Activated CD8-positive, alpha-beta memory T cell treated with anti-CD3 and anti-CD28 coated beads for 1 hour (primary cell): ENCODE results near the gene RCOR2.
A peak's percentile ranks its signal among the peaks of the same experiment; 100 is the strongest.
"Not testable (repeated sequence)": the region's sequence is repeated elsewhere in the genome, so short reads cannot be mapped to it uniquely, and the experiment has no call there.

Experiments used
- DNase-seq, 2 donors: peaks; one replicate each; pipeline ENCODE4 v3.0.0-alpha.2; 2020; ENCODE audit warnings: low read depth in 1 of 2; ENCODE audit errors: extremely low read depth in 1 of 2

The RCOR2 gene

DNA sequence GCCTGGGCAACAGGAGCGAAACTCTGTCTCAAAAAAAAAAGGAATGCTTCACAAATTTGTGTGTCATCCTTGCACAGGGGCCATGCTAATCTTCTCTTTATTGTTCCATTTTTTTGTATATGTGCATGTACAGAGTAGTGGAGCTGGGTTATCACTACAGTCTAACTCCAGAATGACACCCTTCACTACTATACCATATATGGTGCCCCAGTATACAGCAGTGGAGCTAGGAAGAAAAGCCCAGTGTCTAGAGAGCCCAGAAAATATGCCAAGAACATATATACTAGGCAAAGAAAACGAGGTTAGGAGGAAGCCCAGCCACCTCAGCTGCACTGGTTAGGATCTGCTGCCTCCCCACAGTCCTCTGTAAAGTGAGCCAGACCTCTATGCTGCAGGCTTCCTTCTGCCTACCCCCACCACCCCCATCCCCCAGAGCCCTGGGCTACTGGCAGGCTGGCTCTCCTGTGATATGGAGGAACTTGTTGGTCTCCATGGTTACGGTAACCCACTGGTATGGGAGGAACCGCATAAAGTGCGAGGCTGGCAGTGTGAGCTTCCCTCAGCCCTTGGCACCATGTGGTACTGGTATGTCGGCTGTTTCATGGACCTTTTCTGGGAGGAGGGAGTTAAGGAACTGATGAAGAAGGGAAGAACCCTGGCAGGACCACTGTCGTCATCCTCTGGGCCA is 34.3 kb downstream of the RCOR2 start:
- no peak for DNase-seq

- no peak for DNase-seq
Measured at GRCh38 chr11:63880403-63880790, 36.6 kb downstream of the RCOR2 start.

- no peak for DNase-seq
Measured at GRCh38 chr11:63879598-63880402, 37.2 kb downstream of the RCOR2 start.

DNA sequence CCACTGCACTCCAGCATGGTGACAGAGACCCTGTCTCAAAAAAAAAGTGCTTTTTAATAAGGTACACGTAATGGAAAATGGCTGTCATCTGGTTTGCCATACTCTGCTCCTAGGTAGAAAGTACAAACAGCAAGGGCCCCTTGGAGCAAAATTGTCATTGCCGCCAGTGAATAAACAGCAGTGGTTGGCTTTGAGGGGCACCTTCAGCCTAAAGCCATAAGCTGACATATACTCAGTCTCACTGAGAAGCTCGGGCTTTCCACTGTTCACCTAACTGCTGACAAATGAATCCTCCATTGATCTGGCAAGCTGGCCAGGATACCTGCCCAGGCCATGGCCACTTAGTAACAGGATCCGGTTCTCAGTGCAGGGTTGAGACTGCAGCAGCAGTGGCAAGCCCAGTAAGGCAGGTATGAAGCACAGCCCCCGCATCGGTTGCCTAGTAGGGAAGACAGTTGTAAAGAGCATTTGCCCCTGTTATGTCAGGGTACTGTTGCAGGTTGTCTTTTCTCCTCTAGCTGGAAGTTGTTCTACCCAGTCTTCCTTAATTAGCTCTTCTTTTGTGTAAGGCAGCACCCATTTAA is 39.2 kb downstream of the RCOR2 start:
- DNase-seq, result no peak

GRCh38 chr11:63876616-63877015 is 40.3 kb downstream of the RCOR2 start:
- no peak for DNase-seq

GRCh38 chr11:63875506-63876065 is 41.4 kb downstream of the RCOR2 start:
- no peak for DNase-seq

GRCh38 chr11:63874511-63874910 is 42.5 kb downstream of the RCOR2 start:
- DNase-seq, result no peak

DNA sequence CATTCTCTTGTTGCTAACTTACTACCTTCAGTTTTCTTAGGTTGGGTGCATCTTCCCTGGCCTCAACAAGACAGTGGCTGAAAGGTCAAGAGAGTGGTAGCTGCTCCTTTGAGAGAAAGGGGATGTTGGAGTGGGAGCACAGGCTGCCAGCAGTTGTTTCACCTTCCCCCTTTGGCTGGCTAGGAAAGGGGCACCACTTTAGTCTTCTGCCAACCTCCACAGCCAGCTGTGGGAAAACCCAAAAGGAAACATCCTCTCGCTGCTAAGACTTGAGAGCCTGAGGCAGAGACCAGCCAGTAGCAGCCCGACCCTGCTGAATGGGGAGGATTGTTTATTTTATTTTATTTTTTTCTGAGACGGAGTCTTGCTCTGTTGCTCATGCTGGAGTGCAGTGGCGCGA is 43.7 kb downstream of the RCOR2 start:
- no peak for DNase-seq

DNA sequence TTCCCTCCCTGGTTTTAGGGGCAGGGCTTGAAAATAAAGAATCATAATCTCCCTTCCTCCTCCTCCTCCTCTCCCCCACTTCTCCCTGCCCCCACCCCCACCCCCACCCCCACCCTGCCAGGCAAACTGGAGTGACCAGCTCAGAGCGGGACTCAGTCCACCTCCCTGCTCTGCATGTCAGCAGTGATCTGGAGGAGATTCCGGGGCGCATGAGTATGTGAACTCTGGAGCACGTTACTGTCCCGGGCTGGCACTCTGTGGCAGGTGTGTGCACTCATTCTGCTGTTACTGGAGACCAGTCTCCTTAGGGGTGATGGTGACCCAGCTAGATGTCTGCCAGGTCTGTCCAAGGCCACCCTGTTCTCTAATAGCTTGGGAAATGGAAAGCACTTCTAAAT is 44.2 kb downstream of the RCOR2 start:
- DNase-seq, result no peak

DNA sequence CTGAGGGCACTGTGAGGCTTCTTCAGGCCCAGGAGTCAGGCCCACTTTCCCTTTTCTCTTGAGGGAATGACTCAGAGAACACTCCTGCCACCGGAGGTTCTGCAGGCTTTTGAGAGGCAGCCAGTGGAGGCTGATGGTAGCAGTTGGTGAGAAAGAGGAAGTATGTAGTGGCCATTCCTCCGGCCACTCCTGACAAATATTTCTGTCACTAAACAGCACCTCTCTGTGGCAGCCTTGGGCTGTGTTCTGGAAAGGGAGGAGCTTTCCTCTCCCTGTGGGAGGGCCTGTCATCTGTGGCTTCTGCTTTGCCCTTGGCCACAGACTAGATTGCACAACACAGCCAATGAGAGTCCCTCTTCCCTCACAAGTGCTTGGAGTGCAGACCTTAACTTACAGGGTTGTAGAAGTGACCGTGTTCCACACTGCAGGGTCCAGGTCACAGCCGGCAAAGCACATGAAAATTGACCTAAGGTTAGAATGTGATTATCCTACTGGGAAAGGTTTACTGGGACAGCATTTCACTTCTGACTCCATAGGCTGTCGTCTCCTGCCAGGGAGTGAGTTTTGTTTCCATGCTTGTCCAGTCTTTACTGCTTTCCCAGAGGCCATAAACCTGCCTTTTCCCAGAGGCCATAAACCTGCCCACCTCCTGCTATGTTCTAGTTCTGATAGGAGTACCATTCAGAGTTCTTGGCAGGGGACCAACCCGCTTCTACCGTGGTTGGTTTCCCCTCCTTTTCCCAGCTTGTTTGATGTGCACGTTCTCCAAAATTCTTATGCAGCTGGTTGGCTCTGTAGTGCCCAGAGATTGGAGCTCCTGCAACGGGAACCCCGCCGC is 44.8 kb downstream of the RCOR2 start:
- DNase-seq, result no peak

GRCh38 chr11:63870351-63871140 is 46.4 kb downstream of the RCOR2 start:
- no peak for DNase-seq

DNA sequence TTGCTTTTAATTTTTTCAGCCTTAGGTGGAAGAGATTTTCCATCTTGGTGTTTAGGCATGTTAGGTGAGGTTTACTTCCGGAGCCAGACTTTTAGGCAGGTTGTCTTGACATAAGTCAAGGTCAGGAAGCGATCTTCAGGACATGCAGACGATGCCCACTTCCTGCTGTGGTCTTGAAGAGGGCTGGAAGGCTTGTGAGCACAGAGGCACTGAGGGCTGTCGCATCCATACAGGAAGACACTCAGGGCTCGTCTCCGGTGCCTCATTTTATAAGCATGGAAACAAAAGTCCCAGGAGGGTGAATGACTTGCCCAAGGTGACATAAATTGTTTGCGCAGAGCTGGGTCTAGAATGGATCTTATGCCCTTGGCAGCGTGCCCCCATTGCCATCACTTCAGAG is 47.3 kb downstream of the RCOR2 start:
- no peak for DNase-seq

DNA sequence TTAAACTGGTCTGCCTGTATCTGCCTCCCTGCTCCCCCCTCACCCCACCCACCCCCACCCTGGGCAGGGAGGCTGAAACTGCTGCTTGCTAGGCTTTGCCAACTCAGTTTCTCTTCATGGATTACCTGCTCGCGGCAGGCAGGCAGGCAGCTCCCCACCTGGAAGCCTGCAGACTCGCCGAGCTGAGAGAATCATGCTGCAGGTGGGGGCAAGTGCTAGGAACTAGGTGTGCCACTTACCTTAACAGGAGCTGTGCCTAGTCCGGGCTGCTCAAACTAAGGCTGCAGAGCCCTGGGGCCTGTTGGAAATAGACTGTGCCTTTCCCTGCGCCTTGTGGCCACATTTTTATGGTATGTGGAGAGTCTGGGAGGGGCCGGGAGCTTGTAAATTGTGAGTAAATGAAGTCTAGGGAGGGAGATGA is 47.8 kb downstream of the RCOR2 start:
- DNase-seq, result no peak

DNA sequence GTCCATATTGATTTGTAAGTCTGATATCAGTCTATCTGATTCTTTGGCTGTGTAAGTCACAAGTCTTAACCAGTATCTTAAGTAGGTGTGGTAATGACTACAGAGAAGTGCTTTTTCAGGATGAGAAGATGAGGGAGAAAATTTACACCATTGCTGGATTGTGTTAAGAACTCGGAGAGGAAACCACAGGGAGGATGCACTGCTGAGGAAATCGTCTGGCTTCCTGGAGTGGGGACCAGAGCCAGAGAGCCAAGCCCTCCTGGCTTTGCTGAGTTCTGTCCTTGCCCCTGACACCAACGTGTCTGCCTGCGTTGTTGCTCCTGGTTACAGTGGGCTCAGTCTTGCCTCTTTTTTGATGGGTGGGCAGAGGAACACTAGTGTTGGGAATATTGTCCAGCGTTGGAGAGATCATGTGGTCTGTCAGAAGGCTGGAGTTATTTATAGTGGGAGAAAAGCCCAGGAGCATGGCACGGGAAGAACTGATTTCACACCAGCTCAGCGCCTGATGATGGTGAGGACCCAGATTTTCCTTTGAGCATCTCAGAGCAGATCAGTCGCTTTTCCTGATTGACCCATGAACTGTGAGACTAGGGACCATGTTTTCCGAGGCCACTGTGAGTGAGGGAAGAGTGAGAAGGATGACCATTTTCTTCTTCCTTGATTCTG is 48.4 kb downstream of the RCOR2 start:
- DNase-seq, result no peak

DNA sequence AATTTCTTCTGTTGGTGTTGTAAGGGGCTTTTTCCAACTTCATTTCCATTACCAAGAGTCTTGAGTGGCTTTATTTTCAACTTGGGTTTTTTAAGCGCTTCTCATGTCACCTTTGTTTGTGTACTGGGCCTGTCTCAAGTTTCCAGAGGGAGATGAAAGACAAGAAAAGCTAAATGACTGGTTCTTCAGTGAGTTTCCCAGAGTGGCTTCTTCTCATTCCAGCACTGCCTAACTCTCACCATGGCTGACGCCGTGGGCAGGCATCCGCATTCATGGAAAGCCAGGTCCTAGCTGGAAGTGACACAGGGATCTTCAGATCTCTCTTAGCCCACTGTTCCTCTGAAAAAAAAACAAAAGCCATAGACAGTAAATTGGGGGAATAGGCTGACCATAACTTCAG is 49.5 kb downstream of the RCOR2 start:
- no peak for DNase-seq

- DNase-seq, result peak; percentile 37 to 43
Measured at GRCh38 chr11:63866211-63866610, 50.8 kb downstream of the RCOR2 start.

- not testable (repeated sequence) for DNase-seq
Measured at GRCh38 chr11:63863620-63864019, 53.3 kb downstream of the RCOR2 start.

GRCh38 chr11:63862923-63863322 is 54.0 kb downstream of the RCOR2 start:
- DNase-seq, result no peak
